Caco-2 (cell line): ENCODE data around the gene ANK3. TPM values are rescaled to one million over a fixed set of nuclear protein-coding genes. Genes with fewer than 3 reads are reported as not detected.

Experiments used
- BruUV-seq: library from RNA; stranded (reverse); fragments of 400-500 nt; replicated peaks from 2 replicates; lab custom pipeline; 2021; lab: Mats Ljungman, UMichigan
- CTCF ChIA-PET: fragments of 300-600 bp; sonication (Branson Sonifier 250); formaldehyde crosslinking; loops from one replicate; lab custom pipeline; 2022; ENCODE audit warnings: antibody characterized with exemption; lab: Charles Lee
- POLR2A ChIA-PET: fragments of 300-600 bp; sonication (Branson Sonifier 250); formaldehyde crosslinking; loops from one replicate; lab custom pipeline; 2022; ENCODE audit warnings: antibody characterized with exemption; lab: Charles Lee
- DNase-seq, 2 experiments: peaks; one replicate each; pipeline versions ENCODE4 v3.0.0 to v3.0.0-alpha.2; 2020 to 2022
- H3K27me3 ChIP-seq: replicated peaks from 2 replicates; pipeline ENCODE4 v1.6.0; 2011; ENCODE audit warnings: low read length; ENCODE audit not compliant: control insufficient read depth, insufficient read depth
- H3K36me3 ChIP-seq: 2 replicates; pipeline ENCODE4 v1.5.1; 2011; ENCODE audit warnings: low read length; ENCODE audit not compliant: control insufficient read depth, insufficient read depth
- H3K4me1 ChIP-seq: fragments of 250-450 bp; sonication (Bioruptor Pico); 2 replicates; pipeline ENCODE4 v1.5.1; 2020; ENCODE audit warnings: mild to moderate bottlenecking
- H3K4me3 ChIP-seq: 2 replicates; pipeline ENCODE4 v1.5.1; 2011; ENCODE audit warnings: low read depth, mild to moderate bottlenecking, control low read depth, low read length
- H3K9me3 ChIP-seq: fragments of 250-450 bp; sonication (Bioruptor Pico); 2 replicates; pipeline ENCODE4 v1.5.1; 2020; ENCODE audit warnings: mild to moderate bottlenecking, moderate library complexity
- H3K27ac Mint-ChIP-seq: one replicate; pipeline ENCODE4 v1.8.0; 2022; ENCODE audit warnings: mixed read lengths; ENCODE audit not compliant: unreplicated experiment
- H3K27me3 Mint-ChIP-seq: one replicate; pipeline ENCODE4 v1.8.0; 2022; ENCODE audit warnings: mixed read lengths; ENCODE audit not compliant: insufficient read depth, unreplicated experiment
- H3K36me3 Mint-ChIP-seq: one replicate; pipeline ENCODE4 v1.8.0; 2022; ENCODE audit warnings: mild to moderate bottlenecking, mixed read lengths; ENCODE audit not compliant: insufficient read depth, unreplicated experiment
- H3K4me1 Mint-ChIP-seq: one replicate; pipeline ENCODE4 v1.8.0; 2022; ENCODE audit warnings: low read depth, mixed read lengths; ENCODE audit not compliant: unreplicated experiment
- H3K4me3 Mint-ChIP-seq: one replicate; pipeline ENCODE4 v1.8.0; 2022; ENCODE audit warnings: mild to moderate bottlenecking, moderate library complexity, mixed read lengths; ENCODE audit not compliant: unreplicated experiment
- H3K9me3 Mint-ChIP-seq: one replicate; pipeline ENCODE4 v1.8.0; 2022; ENCODE audit warnings: mixed read lengths; ENCODE audit not compliant: unreplicated experiment
- CTCF ChIP-seq, 2 experiments: fragments of 200-600 bp in 1 of 2; IDR thresholded peaks; 1 replicate in 1 of 2; 2 replicates in 1 of 2; pipeline versions ENCODE4 v1.5.1 to v1.8.0; 2011 to 2022; ENCODE audit warnings: antibody characterized with exemption in 1 of 2, control low read depth in 1 of 2, inconsistent platforms in 1 of 2, low read depth in 1 of 2, low read length in 1 of 2, mild to moderate bottlenecking in 1 of 2, moderate library complexity in 1 of 2; ENCODE audit not compliant: insufficient read depth in 1 of 2, severe bottlenecking in 1 of 2, unreplicated experiment in 1 of 2
- intact Hi-C: fragments of 100-400 bp; cut with micrococcal nuclease; formaldehyde crosslinking; loops from one replicate; pipeline ENCODE4 v1.10.0; 2022; ENCODE audit not compliant: unreplicated experiment
- total RNA-seq: library from RNA; stranded (reverse); gene quantifications from 2 replicates; pipeline ENCODE4 v1.2.3, GENCODE V29; 2022

The ANK3 gene
- total RNA-seq, 1 experiment from 2014 or later: 46.7 TPM

GRCh38 chr10:60045571-60045970, 344.1 kb downstream of the ANK3 start:
- no peaks in the 10 kb centered on the region for H3K9me3 Mint-ChIP-seq
- Histone ChIP-seq H3K4me3 (no peak overlapping the region), H3K36me3 (no peaks in the 10 kb centered on the region), H3K27me3 (no peaks in the 10 kb centered on the region), H3K4me1 (peaks cover 11% of the 10 kb centered on the region), H3K9me3 (no peaks in the 10 kb centered on the region)
- H3K27ac Mint-ChIP-seq: no peak overlapping the region
- peaks cover 13% of the 10 kb centered on the region for H3K4me1 Mint-ChIP-seq
- no peak for TF ChIP-seq CTCF (IDR thresholded peaks at IDR 0.05; ENCODE audit: insufficient read depth in 1 of 2, low read depth in 1 of 2, low read length in 1 of 2, severe bottlenecking in 1 of 2, unreplicated experiment in 1 of 2)
- intact Hi-C loops: loop anchor here (5.0 kb wide), 1 partner anchor 238 kb away; no protein-coding TSS in a partner anchor
- no peaks in the 10 kb centered on the region for H3K27me3 Mint-ChIP-seq
- DNase-seq: no peak
- H3K4me3 Mint-ChIP-seq: no peak overlapping the region
- BruUV-seq: no TSS peak
- no peaks in the 10 kb centered on the region for H3K36me3 Mint-ChIP-seq
- ChIA-PET CTCF (no interaction called here), POLR2A (no interaction called here)

GRCh38 chr10:60044971-60045370, 344.7 kb downstream of the ANK3 start:
- no peaks in the 10 kb centered on the region for H3K27me3 ChIP-seq
- ChIA-PET POLR2A (no interaction called here), CTCF (no interaction called here)
- no peaks in the 10 kb centered on the region for H3K9me3 ChIP-seq
- BruUV-seq: no TSS peak
- intact Hi-C loops: loop anchor here (5.0 kb wide), 1 partner anchor 238 kb away; no protein-coding TSS in a partner anchor
- H3K27me3 Mint-ChIP-seq: no peaks in the 10 kb centered on the region
- TF ChIP-seq CTCF (IDR thresholded peaks at IDR 0.05; ENCODE audit: insufficient read depth in 1 of 2, low read depth in 1 of 2, low read length in 1 of 2, severe bottlenecking in 1 of 2, unreplicated experiment in 1 of 2): no peak
- peaks cover 11% of the 10 kb centered on the region for H3K4me1 ChIP-seq
- no peaks in the 10 kb centered on the region for H3K36me3 Mint-ChIP-seq
- H3K4me3 ChIP-seq: no peak overlapping the region
- DNase-seq: no peak
- no peaks in the 10 kb centered on the region for H3K9me3 Mint-ChIP-seq
- peaks cover 13% of the 10 kb centered on the region for H3K4me1 Mint-ChIP-seq
- H3K36me3 ChIP-seq: no peaks in the 10 kb centered on the region
- H3K27ac Mint-ChIP-seq: no peak overlapping the region
- no peak overlapping the region for H3K4me3 Mint-ChIP-seq

GRCh38 chr10:60044242-60044641, 345.4 kb downstream of the ANK3 start:
- POLR2A ChIA-PET: no interaction called here
- intact Hi-C loops: no loop called here
- DNase-seq: no peak
- TF ChIP-seq CTCF (IDR thresholded peaks at IDR 0.05; ENCODE audit: insufficient read depth in 1 of 2, low read depth in 1 of 2, low read length in 1 of 2, severe bottlenecking in 1 of 2, unreplicated experiment in 1 of 2): no peak
- no peaks in the 10 kb centered on the region for H3K9me3 ChIP-seq
- peaks cover 11% of the 10 kb centered on the region for H3K4me1 ChIP-seq
- H3K4me3 ChIP-seq: no peak overlapping the region
- Mint-ChIP-seq H3K4me3 (no peak overlapping the region), H3K27ac (no peak overlapping the region), H3K36me3 (no peaks in the 10 kb centered on the region), H3K9me3 (no peaks in the 10 kb centered on the region), H3K27me3 (no peaks in the 10 kb centered on the region), H3K4me1 (peaks cover 13% of the 10 kb centered on the region)
- H3K36me3 ChIP-seq: no peaks in the 10 kb centered on the region
- no TSS peak for BruUV-seq
- no peaks in the 10 kb centered on the region for H3K27me3 ChIP-seq
- CTCF ChIA-PET: no interaction called here
